ENCODE measurements around the gene KIF4B. TPM values are rescaled to one million over a fixed set of nuclear protein-coding genes. Genes with fewer than 3 reads are reported as not detected.
"Not testable (repeated sequence)": the region's sequence is repeated elsewhere in the genome, so short reads cannot be mapped to it uniquely, and the experiment has no call there.

KIF4B gene, protein sequence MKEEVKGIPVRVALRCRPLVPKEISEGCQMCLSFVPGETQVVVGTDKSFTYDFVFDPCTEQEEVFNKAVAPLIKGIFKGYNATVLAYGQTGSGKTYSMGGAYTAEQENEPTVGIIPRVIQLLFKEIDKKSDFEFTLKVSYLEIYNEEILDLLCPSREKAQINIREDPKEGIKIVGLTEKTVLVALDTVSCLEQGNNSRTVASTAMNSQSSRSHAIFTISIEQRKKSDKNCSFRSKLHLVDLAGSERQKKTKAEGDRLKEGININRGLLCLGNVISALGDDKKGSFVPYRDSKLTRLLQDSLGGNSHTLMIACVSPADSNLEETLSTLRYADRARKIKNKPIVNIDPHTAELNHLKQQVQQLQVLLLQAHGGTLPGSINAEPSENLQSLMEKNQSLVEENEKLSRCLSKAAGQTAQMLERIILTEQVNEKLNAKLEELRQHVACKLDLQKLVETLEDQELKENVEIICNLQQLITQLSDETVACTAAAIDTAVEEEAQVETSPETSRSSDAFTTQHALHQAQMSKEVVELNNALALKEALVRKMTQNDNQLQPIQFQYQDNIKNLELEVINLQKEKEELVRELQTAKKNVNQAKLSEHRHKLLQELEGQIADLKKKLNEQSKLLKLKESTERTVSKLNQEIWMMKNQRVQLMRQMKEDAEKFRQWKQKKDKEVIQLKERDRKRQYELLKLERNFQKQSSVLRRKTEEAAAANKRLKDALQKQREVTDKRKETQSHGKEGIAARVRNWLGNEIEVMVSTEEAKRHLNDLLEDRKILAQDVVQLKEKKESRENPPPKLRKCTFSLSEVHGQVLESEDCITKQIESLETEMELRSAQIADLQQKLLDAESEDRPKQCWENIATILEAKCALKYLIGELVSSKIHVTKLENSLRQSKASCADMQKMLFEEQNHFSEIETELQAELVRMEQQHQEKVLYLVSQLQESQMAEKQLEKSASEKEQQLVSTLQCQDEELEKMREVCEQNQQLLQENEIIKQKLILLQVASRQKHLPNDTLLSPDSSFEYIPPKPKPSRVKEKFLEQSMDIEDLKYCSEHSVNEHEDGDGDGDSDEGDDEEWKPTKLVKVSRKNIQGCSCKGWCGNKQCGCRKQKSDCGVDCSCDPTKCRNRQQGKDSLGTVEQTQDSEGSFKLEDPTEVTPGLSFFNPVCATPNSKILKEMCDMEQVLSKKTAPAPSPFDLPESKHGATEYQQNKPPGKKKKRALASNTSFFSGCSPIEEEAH
- total RNA-seq: under 1 TPM; 0.05 TPM

DNA sequence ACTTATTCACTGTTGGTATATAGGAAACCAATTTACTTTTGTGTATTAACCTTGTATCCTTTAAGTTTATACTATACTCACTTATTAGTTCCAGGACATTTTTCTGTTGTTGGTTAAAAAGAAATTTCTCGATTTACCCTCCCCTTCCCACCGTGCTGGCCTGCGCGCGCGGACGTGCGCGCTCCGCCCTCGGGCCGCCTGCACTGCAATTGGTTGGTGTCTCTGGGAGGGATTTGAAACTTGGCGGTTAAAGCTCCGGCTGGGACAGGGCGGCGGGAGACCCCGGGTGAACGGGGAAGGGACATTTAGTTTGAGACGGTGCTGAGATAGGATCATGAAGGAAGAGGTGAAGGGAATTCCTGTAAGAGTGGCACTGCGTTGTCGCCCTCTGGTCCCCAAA is at the start of gene KIF4B:
Gene KIF4B, plus strand, starts transcription at position 230 of the 400 bp plus-strand sequence. Its CDS starts 105 bp downstream, at position 335.
- DNase-seq: no peak
- peaks cover 3% of the 10 kb centered on the region for H3K4me1 Mint-ChIP-seq (ENCODE audit: low read depth)
- no peak within 1 kb of the TSS for H3K4me3 Mint-ChIP-seq
- ChIA-PET POLR2A (no interaction called here), CTCF (no interaction called here)
- no peaks in the 10 kb centered on the region for H3K36me3 Mint-ChIP-seq
- intact Hi-C loops (cut with micrococcal nuclease): no loop called here
- H3K27me3 Mint-ChIP-seq: peaks cover 27% of the 10 kb centered on the region
- no peaks in the 10 kb centered on the region for H3K9me3 Mint-ChIP-seq
- H3K27ac Mint-ChIP-seq: no peak within 1 kb of the TSS

DNA sequence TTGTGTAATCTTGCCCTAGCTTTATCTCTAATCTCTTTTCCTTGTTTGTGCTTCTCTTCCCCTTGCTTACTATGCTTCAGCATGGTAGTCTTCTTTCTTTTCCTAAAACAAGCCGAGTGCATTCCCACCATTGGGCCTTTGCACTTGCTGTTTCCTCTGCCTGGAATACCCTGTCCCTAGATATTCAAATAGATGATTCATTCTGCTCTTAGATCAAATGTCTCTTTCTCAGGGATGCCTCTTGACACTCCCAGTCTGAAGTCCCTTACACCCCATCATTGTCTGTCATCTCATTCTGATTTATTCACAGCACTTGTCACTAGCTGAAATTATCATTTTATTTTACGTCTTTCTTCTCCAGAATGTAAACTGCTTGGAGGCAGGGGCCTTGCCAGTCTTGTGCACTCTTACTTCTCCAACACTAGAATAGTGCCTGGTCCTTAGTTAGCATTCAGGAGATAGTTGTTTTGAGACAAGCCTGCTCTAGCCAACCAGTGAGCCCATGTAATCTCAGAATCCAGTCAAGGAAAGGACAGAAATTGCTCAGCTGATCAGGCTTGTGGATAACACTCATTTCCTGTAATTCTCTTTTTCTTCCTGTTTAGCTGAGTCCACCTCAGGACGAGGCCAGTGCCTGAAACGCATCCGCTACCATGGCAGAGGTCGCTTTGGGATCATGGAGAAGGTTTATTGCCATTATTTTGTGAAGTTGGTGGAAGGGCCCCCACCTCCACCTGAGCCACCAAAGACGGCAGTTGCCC is 47.3 kb upstream of the KIF4B start:
- no peaks in the 10 kb centered on the region for H3K27me3 Mint-ChIP-seq
- POLR2A ChIA-PET: no interaction called here

DNA sequence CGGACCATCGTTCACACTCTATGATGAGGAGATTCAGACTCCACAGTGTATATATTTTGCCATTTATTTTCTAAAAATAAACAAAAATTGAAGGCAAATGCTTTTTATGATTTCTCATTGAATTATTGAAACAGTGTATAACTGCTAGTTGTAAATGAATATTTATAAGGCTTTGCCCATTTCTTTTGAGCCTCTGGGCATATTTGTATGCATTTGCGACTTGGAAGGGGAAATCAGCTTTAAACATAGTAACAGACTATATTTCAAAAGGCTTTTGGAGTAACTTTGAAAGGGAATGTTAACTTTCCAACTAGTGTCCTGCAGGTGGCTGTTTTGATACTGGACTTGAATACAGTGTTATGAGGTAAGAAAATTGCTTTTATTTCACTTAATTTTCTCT is 46.7 kb upstream of the KIF4B start:
- H3K4me3 Mint-ChIP-seq: no peak overlapping the region
- POLR2A ChIA-PET: no interaction called here
- H3K27ac Mint-ChIP-seq: no peak overlapping the region
- peaks cover 22% of the 10 kb centered on the region for H3K36me3 Mint-ChIP-seq
- intact Hi-C loops (cut with micrococcal nuclease): no loop called here
- no peaks in the 10 kb centered on the region for H3K4me1 Mint-ChIP-seq (ENCODE audit: low read depth)
- CTCF ChIA-PET: interaction anchor here (1.7 kb wide), 1 partner anchor 21 kb away, joined by 6 read pairs; no protein-coding TSS in a partner anchor
- DNase-seq: no peak
- no peaks in the 10 kb centered on the region for H3K9me3 Mint-ChIP-seq
- no peaks in the 10 kb centered on the region for H3K27me3 Mint-ChIP-seq

More for the DNA sequence above, 47.3 kb upstream of the KIF4B start:
- peaks cover 20% of the 10 kb centered on the region for H3K36me3 Mint-ChIP-seq
- CTCF ChIA-PET: interaction anchor here (1.7 kb wide), 1 partner anchor 20 kb away, joined by 6 read pairs; no protein-coding TSS in a partner anchor
- H3K9me3 Mint-ChIP-seq: no peaks in the 10 kb centered on the region
- no peaks in the 10 kb centered on the region for H3K4me1 Mint-ChIP-seq (ENCODE audit: low read depth)
- intact Hi-C loops (cut with micrococcal nuclease): no loop called here
- DNase-seq: no peak
- H3K4me3 Mint-ChIP-seq: no peak overlapping the region
- H3K27ac Mint-ChIP-seq: no peak overlapping the region

DNA sequence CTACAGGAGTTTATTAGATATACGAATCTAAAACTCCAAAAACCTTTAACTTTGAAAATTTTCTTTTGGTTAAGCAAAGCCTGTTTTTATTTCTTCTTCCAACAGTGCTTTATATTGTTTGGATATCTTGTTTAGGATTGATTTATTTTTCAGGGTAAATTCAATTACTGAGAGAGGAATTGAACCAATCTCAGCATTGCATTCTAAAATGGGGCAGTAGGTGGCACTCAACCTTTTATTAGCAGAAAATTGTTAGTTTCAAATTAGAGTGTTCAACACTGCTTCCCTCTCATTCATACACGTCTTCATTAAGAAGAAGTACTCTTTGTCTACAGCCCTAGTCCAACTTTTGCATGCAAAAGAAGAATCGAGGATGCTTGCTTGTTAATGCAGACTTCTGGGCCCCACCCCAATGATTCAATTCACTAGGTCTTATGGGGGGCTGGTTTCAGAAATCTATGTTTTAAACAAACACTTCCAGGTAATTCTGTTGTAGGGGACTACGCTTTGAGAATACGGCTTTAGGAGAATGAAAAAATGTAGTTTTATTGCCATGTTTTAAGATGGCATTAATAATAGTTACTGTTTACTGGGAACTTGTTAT is 46.0 kb upstream of the KIF4B start:
- Mint-ChIP-seq H3K27ac (no peak overlapping the region), H3K4me3 (no peak overlapping the region), H3K27me3 (no peaks in the 10 kb centered on the region), H3K36me3 (peaks cover 22% of the 10 kb centered on the region), H3K4me1 (ENCODE audit: low read depth) (no peaks in the 10 kb centered on the region), H3K9me3 (no peaks in the 10 kb centered on the region)
- DNase-seq: no peak
- intact Hi-C loops (cut with micrococcal nuclease): no loop called here
- ChIA-PET CTCF (interaction anchor here (0.7 to 1.5 kb wide), 6 partner anchors 8 to 61 kb away, joined by 3 to 5 read pairs (median 3); no protein-coding TSS in a partner anchor), POLR2A (no interaction called here)

DNA sequence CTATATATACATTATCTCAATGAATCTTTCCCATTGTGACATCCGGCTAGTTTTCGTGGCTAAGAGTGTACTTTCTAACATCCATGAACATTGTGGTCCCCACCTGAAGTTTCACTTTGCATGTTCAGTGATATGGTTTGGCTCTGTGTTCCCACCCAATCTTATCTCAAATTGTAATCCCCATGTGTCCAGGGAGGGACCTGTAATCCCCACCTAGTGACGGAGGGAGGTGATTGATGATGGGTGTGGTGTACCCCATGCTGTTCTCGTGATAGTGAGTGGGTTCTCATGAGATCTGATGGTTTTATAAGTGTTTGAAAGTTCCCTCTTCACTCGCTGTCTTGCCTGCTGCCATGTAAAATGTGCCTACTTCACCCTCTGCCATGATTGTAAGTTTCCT is 44.6 kb upstream of the KIF4B start:
- DNase-seq: no peak
- Mint-ChIP-seq H3K27ac (no peak overlapping the region), H3K4me1 (ENCODE audit: low read depth) (no peaks in the 10 kb centered on the region), H3K4me3 (no peak overlapping the region), H3K36me3 (peaks cover 22% of the 10 kb centered on the region), H3K9me3 (no peaks in the 10 kb centered on the region), H3K27me3 (no peaks in the 10 kb centered on the region)
- CTCF ChIA-PET: interaction anchor here (1.2 to 1.5 kb wide), 3 partner anchors 9 to 35 kb away, joined by 3 to 5 read pairs (median 3); no protein-coding TSS in a partner anchor
- intact Hi-C loops (cut with micrococcal nuclease): no loop called here
- POLR2A ChIA-PET: no interaction called here

DNA sequence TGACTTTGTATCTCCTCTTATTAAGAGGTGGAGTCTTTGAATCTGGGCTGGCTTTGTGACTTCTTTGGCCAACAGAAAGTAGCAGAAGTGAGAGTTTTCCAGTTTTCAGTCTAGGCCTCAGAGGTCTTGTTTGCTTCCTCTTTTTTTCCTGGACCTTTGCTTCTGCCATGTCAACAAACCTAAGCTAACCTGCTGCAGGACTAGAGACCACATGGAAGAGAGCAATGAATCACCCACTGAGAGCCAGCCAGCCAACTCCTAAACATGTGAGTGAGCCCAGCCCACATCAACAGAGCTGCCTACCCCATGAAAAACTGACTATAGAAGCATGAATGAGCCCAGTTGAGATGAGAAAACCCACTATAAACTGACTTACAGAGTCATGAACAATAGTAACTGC is 42.8 kb upstream of the KIF4B start:
- Mint-ChIP-seq H3K27ac (no peak overlapping the region), H3K36me3 (peaks cover 23% of the 10 kb centered on the region), H3K4me3 (no peak overlapping the region), H3K27me3 (no peaks in the 10 kb centered on the region), H3K9me3 (peaks cover 3% of the 10 kb centered on the region), H3K4me1 (ENCODE audit: low read depth) (no peaks in the 10 kb centered on the region)
- intact Hi-C loops (cut with micrococcal nuclease): no loop called here
- no peak for DNase-seq
- ChIA-PET POLR2A (no interaction called here), CTCF (no interaction called here)

DNA sequence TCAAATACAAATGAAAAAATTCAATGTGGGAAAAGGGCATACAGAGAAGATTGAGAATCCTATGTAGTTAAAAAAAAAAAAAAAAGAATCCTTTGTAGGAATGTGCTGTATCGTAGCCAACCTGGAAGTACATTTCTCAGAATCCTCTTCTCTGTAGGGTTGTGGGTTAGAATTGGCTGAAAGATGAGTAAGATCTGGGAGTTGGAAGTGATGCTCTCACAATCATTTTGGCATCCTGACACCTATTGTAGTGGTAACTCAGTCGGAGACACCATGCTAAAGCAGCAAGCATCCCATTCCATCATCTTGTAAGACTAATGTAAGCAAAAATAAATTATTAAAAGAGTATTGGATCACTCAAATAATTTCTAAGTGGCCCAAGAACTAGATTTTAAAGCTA is 42.1 kb upstream of the KIF4B start:
- no peak overlapping the region for H3K27ac Mint-ChIP-seq
- H3K36me3 Mint-ChIP-seq: peaks cover 20% of the 10 kb centered on the region
- ChIA-PET CTCF (interaction anchor here (1.2 kb wide), 1 partner anchor 25 kb away, joined by 4 read pairs; no protein-coding TSS in a partner anchor), POLR2A (no interaction called here)
- intact Hi-C loops (cut with micrococcal nuclease): no loop called here
- peaks cover 8% of the 10 kb centered on the region for H3K9me3 Mint-ChIP-seq
- H3K27me3 Mint-ChIP-seq: no peaks in the 10 kb centered on the region
- no peak overlapping the region for H3K4me3 Mint-ChIP-seq
- no peaks in the 10 kb centered on the region for H3K4me1 Mint-ChIP-seq (ENCODE audit: low read depth)
- DNase-seq: no peak

DNA sequence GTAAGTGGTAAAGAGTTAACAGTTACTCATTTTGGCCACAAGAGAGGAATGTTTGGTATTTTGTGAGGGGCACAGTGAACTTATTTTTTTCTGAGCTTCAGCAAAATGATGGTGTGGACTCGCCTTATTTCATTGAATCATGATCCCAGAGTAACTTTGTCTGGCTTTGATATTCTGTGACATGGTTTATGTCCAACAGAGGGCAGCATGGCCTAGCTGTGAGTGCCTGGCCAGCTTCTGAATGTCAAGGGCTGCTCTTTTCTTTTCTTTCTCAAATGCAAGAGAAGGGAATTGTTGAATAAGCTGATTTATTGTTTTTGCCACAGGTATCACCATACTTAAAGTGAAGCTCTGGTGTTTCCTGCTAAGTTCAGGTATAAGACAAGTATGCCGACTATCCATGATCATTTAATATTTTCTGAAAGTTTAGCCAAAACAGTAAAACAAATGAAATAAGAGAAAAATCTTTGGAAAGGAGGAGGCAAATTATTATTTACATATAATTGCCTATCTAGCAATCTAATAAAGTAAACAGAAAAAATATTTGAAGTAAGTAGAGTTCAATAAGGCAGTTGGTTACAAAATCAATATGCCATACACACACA is 41.0 kb upstream of the KIF4B start:
- Mint-ChIP-seq H3K4me3 (no peak overlapping the region), H3K36me3 (peaks cover 18% of the 10 kb centered on the region), H3K27me3 (no peaks in the 10 kb centered on the region), H3K9me3 (peaks cover 8% of the 10 kb centered on the region), H3K4me1 (ENCODE audit: low read depth) (no peaks in the 10 kb centered on the region), H3K27ac (no peak overlapping the region)
- CTCF ChIA-PET: interaction anchor here (1.2 to 1.3 kb wide), 3 partner anchors 26 to 55 kb away, joined by 4 to 6 read pairs (median 4); no protein-coding TSS in a partner anchor
- no peak for DNase-seq
- POLR2A ChIA-PET: no interaction called here
- intact Hi-C loops (cut with micrococcal nuclease): no loop called here

DNA sequence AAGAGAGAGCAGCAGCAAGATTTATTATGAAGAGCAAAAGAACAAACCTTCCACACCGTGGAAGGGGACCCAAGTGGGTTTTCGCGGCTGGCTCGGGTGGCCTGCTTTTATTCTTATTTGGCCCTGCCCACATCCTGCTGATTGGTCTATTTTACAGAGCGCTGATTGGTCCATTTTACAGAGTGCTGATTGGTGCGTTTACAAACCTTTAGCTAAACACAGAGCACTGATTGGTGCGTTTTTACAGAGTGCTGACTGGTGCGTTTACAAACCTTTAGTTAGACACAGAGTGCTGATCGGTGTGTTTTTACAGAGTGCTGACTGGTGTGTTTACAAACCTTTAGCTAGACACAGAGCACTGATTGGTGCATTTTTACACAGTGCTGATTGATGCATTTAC is 37.5 kb upstream of the KIF4B start:
- H3K36me3 Mint-ChIP-seq; H3K4me1 Mint-ChIP-seq (ENCODE audit: low read depth); H3K4me3 Mint-ChIP-seq; H3K9me3 Mint-ChIP-seq; intact Hi-C loops (cut with micrococcal nuclease); H3K27ac Mint-ChIP-seq; DNase-seq; H3K27me3 Mint-ChIP-seq; POLR2A ChIA-PET; CTCF ChIA-PET: not testable (repeated sequence)

DNA sequence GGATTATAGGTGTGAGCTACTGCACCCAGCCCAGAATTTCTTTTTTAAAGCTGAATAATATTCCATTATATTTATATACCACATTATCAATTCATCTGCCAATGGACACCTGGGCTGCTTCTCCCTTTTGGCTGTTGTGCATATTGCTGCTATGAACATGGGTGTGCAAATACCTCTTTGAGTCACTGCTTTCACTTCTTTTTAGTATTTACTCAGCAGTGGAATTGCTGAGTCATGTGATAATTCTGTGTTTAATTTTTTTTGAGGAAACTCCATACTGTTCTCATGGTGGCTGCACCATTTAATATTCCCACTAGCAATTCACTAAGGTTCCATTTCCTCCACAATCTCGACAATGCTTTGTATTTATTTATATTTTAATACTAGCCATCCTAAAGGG is 36.1 kb upstream of the KIF4B start:
- intact Hi-C loops (cut with micrococcal nuclease): no loop called here
- POLR2A ChIA-PET: no interaction called here
- H3K9me3 Mint-ChIP-seq: peaks cover 8% of the 10 kb centered on the region

DNA sequence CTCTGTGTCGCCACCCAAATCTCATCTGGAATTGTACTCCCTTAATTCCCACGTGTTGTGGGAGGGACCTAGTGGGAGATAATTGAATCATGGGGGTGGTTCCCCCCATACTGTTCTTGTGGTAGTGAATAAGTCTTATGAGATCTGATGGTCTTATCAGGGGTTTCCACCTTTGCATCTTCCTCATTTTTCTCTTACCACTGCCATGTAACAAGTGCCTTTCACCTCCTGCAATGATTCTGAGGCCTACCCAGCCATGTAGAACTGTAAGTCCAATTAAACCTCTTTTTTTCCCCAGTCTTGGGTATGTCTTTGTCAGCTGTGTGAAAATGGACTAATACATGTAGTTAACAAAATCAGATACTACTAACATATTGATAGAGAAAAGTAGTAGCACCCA is 35.3 kb upstream of the KIF4B start:
- H3K36me3 Mint-ChIP-seq; CTCF ChIA-PET; H3K27ac Mint-ChIP-seq; H3K4me3 Mint-ChIP-seq; H3K9me3 Mint-ChIP-seq; POLR2A ChIA-PET; H3K4me1 Mint-ChIP-seq (ENCODE audit: low read depth); intact Hi-C loops (cut with micrococcal nuclease); DNase-seq; H3K27me3 Mint-ChIP-seq: not testable (repeated sequence)

More for the DNA sequence above, 36.1 kb upstream of the KIF4B start:
- no peak overlapping the region for H3K4me3 Mint-ChIP-seq
- no peak for DNase-seq
- H3K4me1 Mint-ChIP-seq (ENCODE audit: low read depth): no peaks in the 10 kb centered on the region
- CTCF ChIA-PET: no interaction called here
- peaks cover 2% of the 10 kb centered on the region for H3K36me3 Mint-ChIP-seq
- no peaks in the 10 kb centered on the region for H3K27me3 Mint-ChIP-seq
- H3K27ac Mint-ChIP-seq: no peak overlapping the region
